ENCODE data around the gene SLC25A26. TPM values are rescaled to one million over a fixed set of nuclear protein-coding genes. Genes with fewer than 3 reads are reported as not detected.
A peak's percentile ranks its signal among the peaks of the same experiment; 100 is the strongest.

The SLC25A26 gene
- total and polyA plus RNA-seq, 4 donors: 19.8 to 23.4 (median 22.5) TPM

DNA sequence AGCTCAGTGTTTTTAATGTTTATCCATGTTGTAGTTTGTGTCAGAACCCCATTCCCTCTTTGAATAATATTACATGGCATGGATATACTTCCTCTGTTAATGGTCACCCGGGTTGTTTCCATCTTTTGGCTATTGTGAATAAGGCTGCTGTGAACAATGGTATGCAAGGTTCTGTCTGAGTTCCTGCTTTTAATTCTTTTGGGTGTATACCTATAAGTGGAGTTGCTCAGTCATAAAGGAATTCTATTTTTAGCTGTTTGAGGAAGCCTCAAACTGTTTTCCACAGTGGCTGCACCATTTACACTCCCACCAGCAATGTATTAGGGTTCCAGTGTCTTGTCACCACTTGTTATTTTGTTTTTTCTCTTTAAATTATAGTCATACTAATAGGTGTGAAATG is 99.6 kb downstream of the SLC25A26 start:
- no CpG with 5 or more reads among the region's 1 CpG for WGBS (ENCODE audit: insufficient coverage)
- no peaks in the 10 kb centered on the region for H3K9me3 ChIP-seq (ENCODE audit: control insufficient read depth, insufficient read depth, low read length)
- no peak for DNase-seq (ENCODE audit: low read depth in 4 of 6, low spot score in 6 of 6)
- no peak overlapping the region for H3K4me3 ChIP-seq (ENCODE audit: low read depth, low read length)
- no peaks in the 10 kb centered on the region for H3K27me3 ChIP-seq (ENCODE audit: control insufficient read depth, insufficient read depth, low read length)
- H3K27ac ChIP-seq (ENCODE audit: low read depth, low read length): no peak overlapping the region
- no peaks in the 10 kb centered on the region for H3K36me3 ChIP-seq (ENCODE audit: control insufficient read depth, insufficient read depth, low read length)
- H3K4me1 ChIP-seq (ENCODE audit: control insufficient read depth, insufficient read depth, low read length): peaks cover 4% of the 10 kb centered on the region

DNA sequence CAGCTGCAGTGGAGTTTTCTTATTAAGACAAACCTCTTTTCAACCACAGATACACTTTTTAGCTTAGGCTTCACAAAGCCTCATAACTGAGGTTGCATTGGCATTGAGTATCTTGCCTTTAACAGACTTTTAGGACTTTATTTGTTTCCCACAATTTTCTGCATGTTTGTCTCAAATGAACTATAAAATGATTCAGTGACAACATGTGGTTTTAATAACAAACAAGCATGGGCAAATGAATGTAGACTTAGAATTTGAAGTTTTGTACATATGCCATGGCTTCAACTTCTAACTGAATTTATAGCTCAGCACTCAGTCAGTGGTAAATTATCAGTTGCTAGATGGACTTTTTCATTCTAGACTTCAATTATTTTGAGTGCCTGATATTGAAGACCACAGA is 101.6 kb downstream of the SLC25A26 start:
- Histone ChIP-seq H3K4me1 (ENCODE audit: control insufficient read depth, insufficient read depth, low read length) (peaks cover 4% of the 10 kb centered on the region), H3K27me3 (ENCODE audit: control insufficient read depth, insufficient read depth, low read length) (no peaks in the 10 kb centered on the region), H3K27ac (ENCODE audit: low read depth, low read length) (no peak overlapping the region), H3K36me3 (ENCODE audit: control insufficient read depth, insufficient read depth, low read length) (no peaks in the 10 kb centered on the region), H3K4me3 (ENCODE audit: low read depth, low read length) (no peak overlapping the region), H3K9me3 (ENCODE audit: control insufficient read depth, insufficient read depth, low read length) (no peaks in the 10 kb centered on the region)
- DNase-seq (ENCODE audit: low read depth in 4 of 6, low spot score in 6 of 6): no peak

DNA sequence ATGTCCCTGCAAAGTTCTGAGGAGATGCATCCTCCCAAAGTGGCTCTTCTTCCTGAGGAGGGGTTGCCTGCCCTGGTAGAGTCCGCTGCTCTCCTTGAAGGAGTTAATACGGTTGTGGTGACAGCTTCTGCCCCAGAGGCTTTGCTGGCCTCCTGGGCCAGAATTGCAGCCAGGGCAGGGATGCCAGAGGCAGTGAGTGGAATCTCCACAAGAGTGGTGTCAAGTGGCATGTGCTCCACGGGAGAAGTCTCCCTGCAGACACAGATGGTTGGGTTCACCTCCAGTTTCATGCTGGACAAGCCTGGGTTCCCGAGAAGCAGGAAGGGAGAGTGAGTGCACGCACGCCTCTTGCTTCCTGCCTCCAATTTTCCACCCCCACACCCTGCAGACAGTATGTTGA is 105.5 kb downstream of the SLC25A26 start:
- 93% methylated on average over 3 of the region's 6 CpGs for whole genome bisulfite sequencing (ENCODE audit: insufficient coverage)
- no peak overlapping the region for H3K4me3 ChIP-seq (ENCODE audit: low read depth, low read length)
- H3K27ac ChIP-seq (ENCODE audit: low read depth, low read length): no peak overlapping the region
- no peaks in the 10 kb centered on the region for H3K4me1 ChIP-seq (ENCODE audit: control insufficient read depth, insufficient read depth, low read length)
- DNase-seq (ENCODE audit: low read depth in 4 of 6, low spot score in 6 of 6): no peak
- H3K9me3 ChIP-seq (ENCODE audit: control insufficient read depth, insufficient read depth, low read length): no peaks in the 10 kb centered on the region
- no peaks in the 10 kb centered on the region for H3K36me3 ChIP-seq (ENCODE audit: control insufficient read depth, insufficient read depth, low read length)
- H3K27me3 ChIP-seq (ENCODE audit: control insufficient read depth, insufficient read depth, low read length): no peaks in the 10 kb centered on the region

DNA sequence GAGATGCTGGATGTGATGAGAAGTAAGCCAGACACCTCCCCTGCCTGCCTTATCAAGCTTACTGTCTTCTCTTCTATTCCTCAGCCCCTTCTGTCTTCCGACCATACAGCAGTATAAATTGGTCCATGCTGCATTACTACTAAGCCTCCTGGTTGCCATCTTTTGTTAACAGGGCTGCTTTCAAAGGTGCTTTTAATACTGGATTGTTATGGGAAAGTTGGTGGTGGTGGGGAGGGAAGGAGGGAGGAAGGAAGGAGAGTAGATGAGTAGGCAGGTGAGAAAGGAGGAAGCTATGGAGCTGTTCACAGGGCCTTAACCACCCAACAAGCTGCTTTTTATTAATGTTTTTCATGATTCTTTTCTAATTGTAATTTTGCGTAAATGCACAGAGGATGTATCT is 114.9 kb downstream of the SLC25A26 start:
- no peak overlapping the region for H3K4me3 ChIP-seq (ENCODE audit: low read depth, low read length)
- H3K9me3 ChIP-seq (ENCODE audit: control insufficient read depth, insufficient read depth, low read length): no peaks in the 10 kb centered on the region
- H3K4me1 ChIP-seq (ENCODE audit: control insufficient read depth, insufficient read depth, low read length): no peaks in the 10 kb centered on the region
- WGBS (ENCODE audit: insufficient coverage): no CpG with 5 or more reads among the region's 2 CpGs
- peak in 1 of 6 donors; percentile 3 for DNase-seq (ENCODE audit: low read depth in 4 of 6, low spot score in 6 of 6)
- H3K27me3 ChIP-seq (ENCODE audit: control insufficient read depth, insufficient read depth, low read length): no peaks in the 10 kb centered on the region
- no peak overlapping the region for H3K27ac ChIP-seq (ENCODE audit: low read depth, low read length)
- H3K36me3 ChIP-seq (ENCODE audit: control insufficient read depth, insufficient read depth, low read length): no peaks in the 10 kb centered on the region

DNA sequence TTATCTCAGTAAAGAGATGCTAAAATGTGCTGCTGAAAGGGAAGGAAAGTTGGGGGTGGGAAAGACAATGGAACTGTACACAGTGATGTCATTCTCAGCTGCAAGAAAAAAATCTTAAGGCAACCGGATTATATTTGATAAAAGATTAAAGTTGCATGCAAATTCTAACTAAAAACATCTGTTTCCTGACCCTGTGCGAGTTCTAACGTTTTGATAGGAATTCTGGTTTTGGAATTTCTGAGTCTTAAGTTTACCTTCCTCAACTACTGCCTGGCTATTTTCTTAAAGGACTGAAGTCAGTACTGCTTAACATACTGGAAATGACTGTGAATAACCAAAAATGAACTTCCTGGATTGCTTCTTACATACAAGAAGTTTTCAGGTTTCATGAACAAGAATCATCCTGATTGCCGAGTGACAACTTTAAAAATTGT is 115.5 kb downstream of the SLC25A26 start:
- Histone ChIP-seq H3K27me3 (ENCODE audit: control insufficient read depth, insufficient read depth, low read length) (no peaks in the 10 kb centered on the region), H3K36me3 (ENCODE audit: control insufficient read depth, insufficient read depth, low read length) (no peaks in the 10 kb centered on the region), H3K4me3 (ENCODE audit: low read depth, low read length) (no peak overlapping the region), H3K9me3 (ENCODE audit: control insufficient read depth, insufficient read depth, low read length) (no peaks in the 10 kb centered on the region), H3K4me1 (ENCODE audit: control insufficient read depth, insufficient read depth, low read length) (no peaks in the 10 kb centered on the region), H3K27ac (ENCODE audit: low read depth, low read length) (no peak overlapping the region)
- peak in 1 of 6 donors; percentile 32 for DNase-seq (ENCODE audit: low read depth in 4 of 6, low spot score in 6 of 6)
- WGBS (ENCODE audit: insufficient coverage): no CpG with 5 or more reads among the region's 4 CpGs

DNA sequence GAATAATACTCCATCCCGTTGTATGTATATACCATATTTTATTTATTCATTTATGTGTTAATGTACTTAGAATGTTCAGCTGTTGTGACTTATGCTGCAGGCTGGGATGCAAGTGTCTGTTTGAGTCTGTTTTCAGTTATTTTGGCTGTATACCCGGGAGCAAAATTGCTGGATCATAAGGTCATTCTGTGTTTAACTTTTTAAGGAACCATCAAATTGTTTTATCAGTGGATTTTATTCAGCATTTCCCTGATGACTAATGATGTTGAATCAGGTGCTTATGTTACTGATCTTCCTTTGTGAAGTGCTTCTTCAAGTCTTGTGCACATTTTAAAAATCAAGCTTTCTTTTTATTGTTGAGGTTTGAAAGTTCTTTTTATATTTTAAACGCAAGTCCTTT is 118.1 kb downstream of the SLC25A26 start:
- no peak overlapping the region for H3K27ac ChIP-seq (ENCODE audit: low read depth, low read length)
- DNase-seq (ENCODE audit: low read depth in 4 of 6, low spot score in 6 of 6): no peak
- H3K4me3 ChIP-seq (ENCODE audit: low read depth, low read length): no peak overlapping the region
- 80% methylated on average over 1 of the region's 3 CpGs for WGBS (ENCODE audit: insufficient coverage)
- H3K36me3 ChIP-seq (ENCODE audit: control insufficient read depth, insufficient read depth, low read length): no peaks in the 10 kb centered on the region
- no peaks in the 10 kb centered on the region for H3K4me1 ChIP-seq (ENCODE audit: control insufficient read depth, insufficient read depth, low read length)
- H3K9me3 ChIP-seq (ENCODE audit: control insufficient read depth, insufficient read depth, low read length): no peaks in the 10 kb centered on the region
- no peaks in the 10 kb centered on the region for H3K27me3 ChIP-seq (ENCODE audit: control insufficient read depth, insufficient read depth, low read length)

DNA sequence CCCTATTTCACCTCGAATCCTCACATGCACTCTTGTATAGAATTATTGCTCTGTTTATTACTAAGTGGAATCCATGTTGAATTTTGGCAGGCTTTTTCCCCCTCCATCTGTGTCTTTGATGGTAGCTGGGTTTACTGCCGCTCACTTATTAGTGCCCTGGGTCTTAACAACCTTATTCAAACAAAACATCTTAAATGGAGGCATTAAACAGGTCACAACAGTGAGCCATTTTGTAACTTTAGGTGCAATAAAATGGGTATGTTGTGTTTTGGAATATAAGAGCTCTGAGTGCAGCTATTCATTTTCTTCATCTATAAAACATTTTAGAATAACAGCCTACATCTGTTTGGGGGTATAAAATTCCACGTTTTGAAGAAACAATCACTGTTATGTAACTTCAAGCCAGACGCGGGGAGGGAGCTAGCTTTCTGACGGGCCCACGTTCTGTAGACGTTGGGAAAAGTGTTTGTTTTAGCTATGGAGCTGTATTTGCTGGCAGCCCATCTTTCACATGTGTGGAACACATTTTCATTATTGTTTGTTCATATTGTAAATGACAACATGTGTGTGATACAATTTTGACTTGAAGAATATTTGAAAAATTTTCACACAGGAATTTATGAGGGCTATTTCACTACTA is 122.0 kb downstream of the SLC25A26 start:
- peak in 1 of 6 donors; percentile 45 for DNase-seq (ENCODE audit: low read depth in 4 of 6, low spot score in 6 of 6)
- H3K27ac ChIP-seq (ENCODE audit: low read depth, low read length): peak overlapping the region; percentile 5
- no peaks in the 10 kb centered on the region for H3K4me1 ChIP-seq (ENCODE audit: control insufficient read depth, insufficient read depth, low read length)
- H3K9me3 ChIP-seq (ENCODE audit: control insufficient read depth, insufficient read depth, low read length): no peaks in the 10 kb centered on the region
- no peak overlapping the region for H3K4me3 ChIP-seq (ENCODE audit: low read depth, low read length)
- 64% methylated on average over 5 of the region's 8 CpGs for WGBS (ENCODE audit: insufficient coverage)
- no peaks in the 10 kb centered on the region for H3K27me3 ChIP-seq (ENCODE audit: control insufficient read depth, insufficient read depth, low read length)
- no peaks in the 10 kb centered on the region for H3K36me3 ChIP-seq (ENCODE audit: control insufficient read depth, insufficient read depth, low read length)

DNA sequence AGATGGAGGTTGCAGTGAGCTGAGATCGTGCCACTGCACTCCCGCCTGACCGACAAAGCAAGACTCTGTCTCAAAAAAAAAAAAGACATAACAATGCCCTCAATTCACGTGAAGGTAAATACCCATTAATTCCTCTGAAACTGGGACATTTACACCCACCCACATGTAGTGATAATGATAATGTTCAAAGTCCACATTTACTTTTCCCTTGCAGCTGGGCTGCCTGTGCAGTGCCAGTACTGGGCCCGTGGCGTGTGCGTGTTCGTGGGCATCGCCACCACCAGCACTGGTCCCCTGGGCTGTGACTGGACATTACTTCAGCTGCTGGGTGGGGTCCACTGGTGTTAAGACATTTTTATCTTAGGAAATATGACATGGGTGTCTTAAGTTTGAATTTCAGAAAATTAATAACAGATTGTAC is 123.6 kb downstream of the SLC25A26 start:
- WGBS (ENCODE audit: insufficient coverage): 96% methylated on average over 7 of the region's 9 CpGs
- DNase-seq (ENCODE audit: low read depth in 4 of 6, low spot score in 6 of 6): no peak
- H3K36me3 ChIP-seq (ENCODE audit: control insufficient read depth, insufficient read depth, low read length): no peaks in the 10 kb centered on the region
- H3K9me3 ChIP-seq (ENCODE audit: control insufficient read depth, insufficient read depth, low read length): no peaks in the 10 kb centered on the region
- no peak overlapping the region for H3K27ac ChIP-seq (ENCODE audit: low read depth, low read length)
- no peaks in the 10 kb centered on the region for H3K27me3 ChIP-seq (ENCODE audit: control insufficient read depth, insufficient read depth, low read length)
- no peaks in the 10 kb centered on the region for H3K4me1 ChIP-seq (ENCODE audit: control insufficient read depth, insufficient read depth, low read length)
- no peak overlapping the region for H3K4me3 ChIP-seq (ENCODE audit: low read depth, low read length)

DNA sequence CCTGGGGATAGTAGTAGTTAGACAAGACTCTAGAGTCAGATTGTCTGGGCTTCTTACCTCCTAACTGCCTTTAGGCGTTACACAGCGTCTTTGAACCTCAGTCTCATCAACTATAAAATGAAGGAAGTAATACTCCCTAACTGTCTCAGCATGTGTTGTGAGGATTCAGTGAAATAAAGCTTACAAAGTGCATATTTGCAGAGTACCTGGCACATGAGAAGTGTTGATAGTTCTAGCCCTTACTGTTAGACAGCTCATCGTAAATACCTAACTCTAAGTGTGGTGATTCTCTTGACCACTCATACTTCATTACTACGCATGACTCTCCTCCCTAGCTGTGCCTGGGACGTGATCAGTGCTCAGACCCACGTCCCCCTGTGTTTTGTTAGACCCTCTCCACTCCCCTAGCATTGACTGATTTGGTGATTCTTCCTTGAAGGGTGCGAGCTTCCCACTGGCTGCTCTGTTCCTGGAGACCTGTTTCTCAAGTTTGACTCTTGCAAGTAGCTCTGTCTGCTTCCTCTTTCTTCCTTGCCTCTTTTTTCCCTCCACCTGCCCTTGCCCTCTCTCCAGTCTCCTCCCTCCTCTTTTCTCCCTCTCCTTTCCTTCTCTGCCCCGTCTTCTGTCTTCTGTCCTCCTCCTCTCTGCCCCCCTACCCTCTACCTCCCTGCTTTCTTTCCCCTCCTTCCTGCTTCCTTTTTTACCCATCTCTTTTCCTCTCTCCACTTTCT is 124.2 kb downstream of the SLC25A26 start:
- Histone ChIP-seq H3K36me3 (ENCODE audit: control insufficient read depth, insufficient read depth, low read length) (no peaks in the 10 kb centered on the region), H3K27me3 (ENCODE audit: control insufficient read depth, insufficient read depth, low read length) (no peaks in the 10 kb centered on the region), H3K4me1 (ENCODE audit: control insufficient read depth, insufficient read depth, low read length) (no peaks in the 10 kb centered on the region), H3K9me3 (ENCODE audit: control insufficient read depth, insufficient read depth, low read length) (no peaks in the 10 kb centered on the region), H3K27ac (ENCODE audit: low read depth, low read length) (no peak overlapping the region), H3K4me3 (ENCODE audit: low read depth, low read length) (no peak overlapping the region)
- no peak for DNase-seq (ENCODE audit: low read depth in 4 of 6, low spot score in 6 of 6)
- WGBS (ENCODE audit: insufficient coverage): 78% methylated on average over 6 of the region's 8 CpGs

DNA sequence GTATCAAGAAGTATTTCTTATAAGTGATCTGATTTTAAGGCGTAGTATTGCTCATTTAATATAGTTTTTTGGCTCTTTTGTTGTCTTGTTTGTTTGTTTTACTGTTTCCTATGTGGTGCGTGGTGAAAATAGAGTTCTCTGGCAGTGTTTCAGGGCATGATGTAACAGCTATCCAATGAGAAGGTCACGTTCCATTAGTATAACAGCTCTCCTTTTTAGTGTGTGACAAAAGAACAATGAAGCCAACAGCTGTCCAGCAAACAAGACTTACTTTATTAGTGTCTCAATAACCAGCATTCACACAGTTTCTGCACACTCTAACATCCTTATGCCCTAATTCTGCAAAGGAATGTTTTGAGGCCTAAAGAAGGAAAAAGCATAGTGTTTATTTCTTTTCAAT is 127.9 kb downstream of the SLC25A26 start:
- H3K4me3 ChIP-seq (ENCODE audit: low read depth, low read length): no peak overlapping the region
- H3K27me3 ChIP-seq (ENCODE audit: control insufficient read depth, insufficient read depth, low read length): no peaks in the 10 kb centered on the region
- no peaks in the 10 kb centered on the region for H3K36me3 ChIP-seq (ENCODE audit: control insufficient read depth, insufficient read depth, low read length)
- DNase-seq (ENCODE audit: low read depth in 4 of 6, low spot score in 6 of 6): peak in 5 of 6 donors; percentile 23 to 72 (median 36)
- no peaks in the 10 kb centered on the region for H3K4me1 ChIP-seq (ENCODE audit: control insufficient read depth, insufficient read depth, low read length)
- H3K27ac ChIP-seq (ENCODE audit: low read depth, low read length): no peak overlapping the region
- H3K9me3 ChIP-seq (ENCODE audit: control insufficient read depth, insufficient read depth, low read length): no peaks in the 10 kb centered on the region
- no CpG with 5 or more reads among the region's 3 CpGs for WGBS (ENCODE audit: insufficient coverage)
